Measurements from ENCODE around the gene CEMP1.

DNA sequence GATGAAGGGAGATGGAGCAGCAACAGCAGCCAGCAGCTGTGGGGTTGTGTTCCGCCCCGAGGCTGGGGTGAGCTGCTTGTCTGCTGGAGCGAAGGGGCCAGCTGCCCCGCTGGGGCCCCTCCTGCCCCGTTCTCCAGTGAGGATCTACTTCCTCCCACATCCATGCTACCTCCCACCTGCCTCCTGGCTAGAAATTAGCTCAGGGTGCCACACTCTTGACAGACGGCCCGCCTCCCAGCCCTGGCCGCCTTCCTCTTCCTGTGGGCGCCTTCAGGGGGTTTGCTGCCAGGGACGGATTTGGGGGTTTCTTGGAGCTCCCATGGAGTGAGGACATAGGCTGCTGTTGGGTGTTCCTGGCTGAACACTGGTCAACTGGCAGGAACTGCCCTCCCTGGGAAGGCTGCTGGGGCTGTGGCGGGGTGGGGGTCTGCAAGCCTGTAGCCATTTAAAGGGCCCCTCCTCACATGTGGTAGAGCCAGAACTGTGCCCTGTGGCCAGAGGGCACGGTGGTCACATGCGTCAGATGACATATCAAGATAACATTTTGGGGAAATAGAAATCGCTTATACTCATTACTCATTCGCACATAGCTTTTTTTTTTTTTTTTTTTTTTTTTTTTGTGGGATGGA, 43.2 kb downstream of the CEMP1 start:
- TF ChIP-seq, protein P1, sequence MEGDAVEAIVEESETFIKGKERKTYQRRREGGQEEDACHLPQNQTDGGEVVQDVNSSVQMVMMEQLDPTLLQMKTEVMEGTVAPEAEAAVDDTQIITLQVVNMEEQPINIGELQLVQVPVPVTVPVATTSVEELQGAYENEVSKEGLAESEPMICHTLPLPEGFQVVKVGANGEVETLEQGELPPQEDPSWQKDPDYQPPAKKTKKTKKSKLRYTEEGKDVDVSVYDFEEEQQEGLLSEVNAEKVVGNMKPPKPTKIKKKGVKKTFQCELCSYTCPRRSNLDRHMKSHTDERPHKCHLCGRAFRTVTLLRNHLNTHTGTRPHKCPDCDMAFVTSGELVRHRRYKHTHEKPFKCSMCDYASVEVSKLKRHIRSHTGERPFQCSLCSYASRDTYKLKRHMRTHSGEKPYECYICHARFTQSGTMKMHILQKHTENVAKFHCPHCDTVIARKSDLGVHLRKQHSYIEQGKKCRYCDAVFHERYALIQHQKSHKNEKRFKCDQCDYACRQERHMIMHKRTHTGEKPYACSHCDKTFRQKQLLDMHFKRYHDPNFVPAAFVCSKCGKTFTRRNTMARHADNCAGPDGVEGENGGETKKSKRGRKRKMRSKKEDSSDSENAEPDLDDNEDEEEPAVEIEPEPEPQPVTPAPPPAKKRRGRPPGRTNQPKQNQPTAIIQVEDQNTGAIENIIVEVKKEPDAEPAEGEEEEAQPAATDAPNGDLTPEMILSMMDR (conservative IDR thresholded peaks at IDR 0.05; ENCODE audit: low read length): no peak
- TF ChIP-seq EZH2phosphoT487 (IDR thresholded peaks at IDR 0.05; ENCODE audit: borderline replicate concordance): no peak

Measured in Loucy (cell line).